HL-60/S4 treated with phorbol 12-myristate 13-acetate at 8.2 ng/mL for 4 days and 3 days (cell line): ENCODE measurements around the gene FBXO33.

ENCODE experiments used
- in situ Hi-C: fragments of 300-500 bp; cut with MboI; formaldehyde crosslinking; loops from 2 replicates; pipeline ENCODE4 v1.15.0; 2022; ENCODE audit warnings: low sequenced_read_pairs

FBXO33 gene

DNA sequence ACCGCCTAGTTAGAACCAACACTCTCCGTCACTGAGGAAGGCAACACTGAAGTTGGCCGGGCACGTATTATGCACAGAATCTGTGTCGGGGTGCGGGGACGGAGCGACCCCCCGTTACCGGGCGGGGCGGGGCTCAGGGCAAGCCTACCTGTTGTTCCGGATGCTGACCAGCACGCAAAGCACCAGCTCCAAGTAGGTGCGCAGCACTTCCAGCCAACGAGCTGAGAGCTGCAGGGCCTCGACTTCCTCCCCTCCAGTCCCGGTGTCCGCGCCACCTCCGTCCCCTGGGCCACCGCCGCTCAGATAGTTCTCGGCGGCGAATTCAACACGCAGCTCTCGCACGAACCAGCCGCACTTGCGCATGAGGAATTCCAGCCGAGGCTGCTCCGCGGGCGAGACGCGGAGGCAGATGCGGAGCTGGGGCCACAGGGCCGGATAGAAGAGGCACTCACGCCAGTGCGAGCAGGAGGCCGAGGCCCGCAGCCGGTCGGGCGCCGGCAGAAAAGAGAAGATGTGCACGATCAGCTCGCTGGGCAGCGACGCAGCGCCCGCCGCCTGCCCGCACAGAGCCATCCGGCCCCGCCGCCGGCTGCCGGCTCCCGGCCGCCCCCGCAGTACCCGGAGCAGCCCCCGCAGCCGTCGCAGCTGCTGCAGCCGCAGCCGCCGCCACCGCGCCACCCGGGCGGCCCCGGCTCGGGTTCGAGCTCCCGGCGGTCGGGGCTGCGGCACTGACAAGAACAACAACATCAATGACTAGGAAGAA is 636 bp downstream of the FBXO33 start:
- in situ Hi-C loops: no loop called here

GRCh38 chr14:39430762-39431415 is 1.3 kb downstream of the FBXO33 start:
- in situ Hi-C loops: no loop called here

GRCh38 chr14:39428118-39428517 is 4.1 kb downstream of the FBXO33 start:
- in situ Hi-C loops: no loop called here

- in situ Hi-C loops: no loop called here
These were observed 5.6 kb downstream of the FBXO33 start for GRCh38 chr14:39426605-39427004.

- in situ Hi-C loops: no loop called here
These were observed 6.3 kb downstream of the FBXO33 start for GRCh38 chr14:39425947-39426346.

DNA sequence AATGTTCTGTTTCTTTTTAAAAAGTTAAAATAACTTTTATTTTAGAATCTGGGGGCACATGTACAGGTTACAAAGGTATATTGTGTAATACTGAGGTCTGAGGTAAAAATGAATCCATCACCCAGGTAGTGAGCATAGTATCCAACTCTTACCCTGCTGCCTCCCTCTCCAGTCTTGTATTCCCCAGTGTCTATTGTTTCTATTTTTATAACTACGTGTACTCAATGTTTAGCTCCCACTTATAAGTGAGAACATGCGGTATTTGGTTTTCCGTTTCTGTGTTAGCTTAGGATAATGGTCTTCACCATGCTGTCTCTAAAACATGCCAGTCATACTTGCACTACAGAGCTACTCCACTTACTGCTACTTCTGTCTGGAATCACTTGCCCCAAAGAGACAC is 8.4 kb downstream of the FBXO33 start:
- in situ Hi-C loops: no loop called here

DNA sequence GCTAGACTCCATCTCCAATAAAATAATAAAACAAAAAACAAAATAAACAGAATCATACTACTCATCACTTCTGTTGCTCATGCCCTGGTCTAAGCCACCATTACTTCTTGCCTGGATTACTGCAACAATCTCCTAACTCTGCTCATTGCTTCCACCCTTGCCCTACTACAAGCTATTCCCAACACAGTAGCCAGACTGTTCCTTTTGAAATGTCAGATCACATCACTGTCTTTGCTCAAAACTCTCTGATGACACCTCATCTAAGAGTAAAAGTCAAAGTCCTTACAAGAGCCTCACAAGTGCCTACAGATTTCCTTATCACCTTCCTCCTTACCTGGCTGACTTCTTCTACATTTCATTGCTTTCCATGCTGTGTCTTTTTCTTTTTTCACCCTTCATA is 10.0 kb downstream of the FBXO33 start:
- in situ Hi-C loops: no loop called here

DNA sequence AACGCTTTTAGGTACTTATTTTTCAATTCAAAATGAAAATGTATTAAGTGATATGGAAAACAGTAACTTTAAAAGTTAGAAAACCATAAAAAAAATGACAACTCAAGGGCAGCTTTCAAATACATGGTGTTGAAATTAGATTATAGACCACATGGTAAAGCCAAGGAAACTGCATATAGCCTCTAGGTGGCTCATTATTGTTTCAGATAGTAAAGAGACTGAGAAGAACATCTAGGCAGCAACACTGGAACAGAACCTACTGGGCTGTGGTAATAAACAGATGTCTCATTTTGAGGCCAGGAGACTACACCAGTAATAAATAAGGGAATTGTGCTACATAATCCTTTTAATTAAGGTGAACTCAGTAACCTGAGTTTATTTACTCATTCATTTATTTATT is 13.0 kb downstream of the FBXO33 start:
- in situ Hi-C loops: no loop called here

- in situ Hi-C loops: no loop called here
These were observed 15.2 kb downstream of the FBXO33 start for GRCh38 chr14:39417014-39417413.

GRCh38 chr14:39416072-39416471 is 16.2 kb downstream of the FBXO33 start:
- in situ Hi-C loops: no loop called here

DNA sequence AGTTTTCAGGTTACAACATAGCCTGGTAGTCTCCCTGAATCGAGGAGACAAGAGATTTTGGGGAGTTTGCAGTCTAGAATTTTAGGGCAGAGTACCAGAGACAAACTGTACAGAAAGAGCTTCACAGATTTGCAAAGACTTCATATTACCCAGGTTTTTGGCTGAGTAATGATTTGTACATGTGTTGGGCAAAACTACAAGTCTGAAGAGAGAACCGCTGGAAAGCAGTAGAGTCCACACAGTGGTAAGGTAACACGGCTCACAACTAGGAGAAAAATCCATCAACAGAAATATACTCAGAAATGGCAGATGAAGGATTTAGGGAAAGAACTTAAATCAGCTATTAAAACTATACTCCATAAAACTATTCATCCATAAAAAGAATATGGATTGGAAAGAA is 25.7 kb downstream of the FBXO33 start:
- in situ Hi-C loops: no loop called here

- in situ Hi-C loops: no loop called here
These were observed 33.9 kb downstream of the FBXO33 start for GRCh38 chr14:39398382-39398781.

DNA sequence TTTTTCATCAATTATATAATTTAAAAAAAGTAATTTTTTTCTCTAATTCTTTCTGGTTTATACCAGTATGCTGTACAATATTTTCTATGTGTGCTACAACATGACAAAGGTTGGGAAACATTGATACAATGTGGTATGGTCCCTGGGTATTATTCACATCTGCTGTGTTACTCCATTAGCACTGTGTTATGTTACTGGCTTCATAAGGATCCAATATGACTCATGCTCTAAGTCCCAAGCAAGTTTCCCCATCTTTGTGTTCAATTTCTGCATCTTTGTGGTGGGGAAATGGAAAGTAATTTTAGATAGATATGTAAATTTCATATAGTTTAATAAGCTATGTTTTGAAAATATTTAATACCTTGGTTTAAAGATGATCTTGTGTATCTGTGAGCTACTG is 35.8 kb downstream of the FBXO33 start:
- in situ Hi-C loops: no loop called here

DNA sequence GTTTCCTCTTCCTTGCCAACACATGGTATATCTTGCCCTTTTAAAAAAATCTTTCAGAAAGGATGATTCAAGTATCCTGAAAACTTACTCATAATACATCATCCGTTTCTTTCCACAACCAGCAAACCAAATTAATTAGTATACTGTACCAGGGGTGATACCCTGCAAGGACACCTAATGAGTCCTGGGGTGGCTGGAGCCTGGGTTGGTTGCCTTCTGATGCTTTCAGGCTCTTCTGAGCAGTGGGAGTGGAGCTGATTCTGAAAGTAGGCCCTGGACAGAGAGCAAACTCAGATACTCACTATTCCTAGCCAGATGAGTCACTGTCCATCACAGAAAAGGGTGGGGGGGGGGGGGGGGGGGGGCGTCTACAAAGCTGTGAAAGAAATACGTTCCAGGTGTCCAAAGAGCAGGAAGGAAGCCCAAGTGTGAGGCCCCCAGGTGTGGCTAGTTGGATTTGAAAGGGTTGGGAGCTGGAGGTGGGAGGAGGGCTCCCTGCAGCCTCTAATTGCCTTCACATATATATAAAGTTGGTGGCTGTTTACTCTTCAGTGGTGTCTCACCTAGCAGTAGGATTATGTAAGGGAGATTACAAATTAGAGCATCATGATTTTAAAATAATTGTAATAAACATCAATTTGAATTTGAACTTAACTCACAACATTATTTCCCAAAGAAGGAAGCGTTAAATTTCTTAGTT is 36.5 kb downstream of the FBXO33 start:
- in situ Hi-C loops: no loop called here

- in situ Hi-C loops: no loop called here
These were observed 38.9 kb downstream of the FBXO33 start for GRCh38 chr14:39393289-39393688.

DNA sequence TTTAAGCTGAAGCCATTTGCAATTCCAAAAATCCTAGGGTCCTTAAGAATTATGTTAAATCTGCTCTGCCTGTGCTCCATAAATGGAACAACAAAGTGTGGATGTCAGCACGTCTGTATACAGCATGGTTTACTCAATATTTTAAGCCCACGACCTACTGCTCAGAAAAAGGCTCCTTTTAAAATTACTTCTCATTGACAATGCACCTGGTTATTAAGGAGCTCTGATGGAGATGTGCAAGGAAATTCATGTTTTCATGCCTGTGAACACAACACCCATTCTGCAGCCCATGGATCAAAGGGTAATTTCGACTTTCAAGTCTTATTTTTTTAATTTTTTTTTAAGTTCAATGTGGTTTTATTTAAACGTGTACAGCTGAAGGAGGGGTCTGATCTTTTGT is 48.1 kb downstream of the FBXO33 start:
- in situ Hi-C loops: no loop called here

DNA sequence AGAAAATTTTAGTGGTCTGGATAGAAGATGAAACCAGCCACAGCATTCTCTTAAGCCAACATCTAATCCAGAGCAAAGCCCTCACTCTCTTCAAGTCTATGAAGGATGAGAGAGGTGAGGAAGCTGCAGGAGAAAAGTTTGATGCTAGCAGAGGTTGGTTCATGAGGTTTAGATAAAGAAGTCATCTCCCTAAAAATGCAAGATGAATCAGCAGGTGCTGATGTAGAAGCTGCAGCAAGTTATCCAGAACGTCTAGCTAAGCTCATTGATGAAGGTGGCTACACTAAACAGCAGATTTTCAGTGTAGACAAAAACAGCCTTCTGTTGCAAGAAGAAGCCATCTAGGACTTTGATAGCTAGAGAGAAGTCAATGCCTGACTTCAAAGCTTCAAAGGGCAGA is 48.5 kb downstream of the FBXO33 start:
- in situ Hi-C loops: no loop called here

- in situ Hi-C loops: no loop called here
These were observed 49.1 kb downstream of the FBXO33 start for GRCh38 chr14:39383026-39383660.

- in situ Hi-C loops: no loop called here
These were observed 49.8 kb downstream of the FBXO33 start for GRCh38 chr14:39382463-39382862.

DNA sequence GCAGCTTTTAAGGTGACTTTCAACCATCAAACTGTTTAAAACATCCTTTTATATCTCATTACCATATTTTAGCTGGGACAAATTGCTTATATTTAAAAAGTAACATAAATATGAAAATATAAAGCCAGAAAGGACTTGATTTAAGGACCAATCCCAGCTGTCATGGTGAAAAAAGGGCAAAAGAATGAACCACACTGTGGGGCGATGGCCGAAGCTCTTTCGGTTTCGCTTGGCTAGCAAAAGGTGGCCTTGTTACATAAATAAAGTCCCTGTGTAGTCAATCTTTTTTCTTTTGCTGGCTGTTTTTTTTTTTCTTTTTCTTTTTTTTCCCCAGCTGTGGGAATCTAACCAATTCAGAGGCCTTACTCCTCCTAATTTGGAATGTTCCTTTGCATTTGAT is 50.9 kb downstream of the FBXO33 start:
- in situ Hi-C loops: no loop called here

DNA sequence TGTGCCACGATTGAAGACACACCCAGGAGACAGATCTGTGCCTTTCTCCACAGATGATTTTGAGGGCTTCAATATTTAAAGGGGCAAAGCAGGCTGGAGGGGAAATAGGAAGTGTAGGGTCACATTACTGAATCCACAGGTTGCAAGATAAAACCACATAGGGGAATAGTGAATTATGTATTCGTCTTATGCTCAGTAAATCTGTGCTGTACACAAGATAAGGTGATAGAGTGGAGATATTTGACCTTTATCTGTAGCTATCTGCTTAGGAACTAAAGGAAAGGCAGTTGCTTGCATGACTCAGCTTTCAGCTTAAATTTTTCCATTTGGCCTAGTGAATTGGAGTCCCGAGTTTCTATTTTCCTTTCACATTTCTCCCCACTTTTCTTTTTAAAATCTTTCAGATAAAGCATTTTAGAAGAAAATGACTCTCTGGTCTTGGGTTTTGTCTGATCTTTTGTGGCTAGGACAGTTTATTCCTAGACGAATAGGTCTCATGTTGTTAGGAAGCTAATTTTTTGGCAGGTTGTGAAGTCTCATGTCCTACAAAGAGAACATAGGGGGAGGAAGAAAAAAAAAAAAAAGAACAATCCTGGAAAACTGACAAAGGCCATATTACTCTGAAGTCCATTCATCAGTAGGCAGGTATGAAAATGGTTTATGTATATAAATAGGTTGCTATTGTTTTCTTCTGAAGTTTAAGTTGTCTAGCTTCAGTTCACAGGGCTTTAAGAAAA is 55.4 kb downstream of the FBXO33 start:
- in situ Hi-C loops: no loop called here
